ENCODE data around the gene RASGRP2.

Gene RASGRP2

DNA sequence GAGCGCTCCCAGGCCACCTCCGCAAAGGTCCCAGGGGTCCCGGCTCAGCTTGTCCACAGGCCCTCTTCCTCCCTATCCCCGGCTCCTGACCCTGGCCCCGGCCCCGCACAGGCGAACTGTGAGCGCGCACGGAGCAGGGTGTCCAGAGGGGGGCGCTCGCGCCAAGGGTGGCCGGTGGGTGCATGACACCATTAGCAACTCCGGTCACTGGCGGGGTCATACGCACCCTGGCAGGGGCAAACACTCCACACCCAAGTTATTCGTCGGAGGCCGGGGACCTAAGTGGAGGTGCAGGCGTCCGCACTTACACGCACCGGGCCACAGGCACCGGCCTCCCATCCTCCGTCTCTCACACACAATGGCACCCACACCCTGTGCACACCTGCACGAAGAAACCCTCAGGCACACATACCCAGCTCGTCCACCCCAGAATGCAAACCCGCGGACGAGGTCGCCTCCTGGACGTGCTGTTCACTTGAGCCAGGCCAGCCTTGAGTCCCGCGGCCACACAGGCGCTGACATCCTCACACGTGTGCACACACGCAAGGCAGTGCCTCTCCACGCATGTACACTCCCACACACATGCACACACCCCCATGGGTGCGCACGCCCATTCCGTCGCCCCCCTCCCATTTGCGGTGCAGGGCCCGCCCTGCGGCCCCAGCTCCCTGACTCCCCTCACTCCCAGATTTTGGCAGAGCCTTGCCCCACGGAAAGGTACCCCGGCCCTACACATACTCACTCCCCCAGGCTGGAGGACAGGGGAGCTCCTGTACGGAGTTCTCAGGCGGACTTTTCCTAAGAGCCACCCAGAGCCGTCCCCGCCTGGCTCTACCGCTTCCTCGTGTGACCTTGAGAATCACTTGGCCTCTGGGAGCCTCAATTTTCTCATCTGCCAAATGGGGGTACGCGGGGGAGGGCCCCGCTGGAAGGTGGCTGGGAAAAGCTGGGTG is at the start of gene RASGRP2:
Gene RASGRP2 (minus strand): TSS at position 552 of the 953 bp plus-strand sequence. CDS start 1,276 bp downstream, outside the sequence.
- peak; percentile 51 for DNase-seq (ENCODE audit: low spot score)

DNA sequence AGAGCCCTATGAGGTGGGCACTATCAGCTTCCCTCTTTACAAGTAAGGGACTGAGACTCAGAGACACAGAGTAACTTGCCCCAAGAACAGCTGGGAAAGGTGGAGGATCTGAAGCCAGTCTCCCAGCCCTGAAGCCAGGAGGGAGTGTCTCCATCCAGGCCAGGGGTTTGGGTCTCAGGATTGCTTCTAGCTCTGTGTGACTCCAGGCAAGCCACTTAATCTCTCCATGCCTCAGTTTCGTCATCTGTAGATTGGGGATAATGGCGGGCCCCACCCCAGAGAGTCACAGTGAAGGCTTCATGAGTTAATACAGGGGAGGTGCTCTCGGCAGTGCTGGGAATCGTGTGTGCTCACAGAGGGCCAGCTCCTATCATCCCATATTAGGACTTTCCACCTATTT is 48.5 kb upstream of the RASGRP2 start:
- no peak for DNase-seq (ENCODE audit: low spot score)

DNA sequence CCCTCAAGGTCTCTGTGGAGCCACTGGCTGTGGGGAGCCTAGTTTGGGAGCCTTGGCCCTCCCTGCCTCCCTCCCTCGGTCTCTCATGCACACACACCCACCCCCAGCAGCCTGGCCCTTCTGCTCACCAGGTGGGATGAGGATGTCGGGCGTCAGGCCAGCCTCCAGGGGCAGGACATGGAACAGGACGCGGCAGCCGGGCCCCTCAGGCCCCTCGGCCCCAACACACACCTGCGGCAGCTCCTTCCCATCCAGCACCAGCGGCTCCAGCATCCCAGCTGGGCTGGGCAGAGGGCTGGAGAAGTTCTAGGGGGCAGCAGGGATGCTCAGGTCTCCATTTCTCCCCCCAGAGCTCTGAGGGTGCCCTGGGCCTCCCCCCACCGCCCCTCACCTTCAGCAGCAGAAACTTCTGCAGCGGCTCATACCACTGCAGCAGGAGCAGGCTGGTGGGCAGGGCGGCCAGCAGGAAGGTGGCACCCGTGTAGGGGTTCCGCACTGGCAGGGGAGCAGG is 47.9 kb upstream of the RASGRP2 start:
- DNase-seq (ENCODE audit: low spot score) = no peak

DNA sequence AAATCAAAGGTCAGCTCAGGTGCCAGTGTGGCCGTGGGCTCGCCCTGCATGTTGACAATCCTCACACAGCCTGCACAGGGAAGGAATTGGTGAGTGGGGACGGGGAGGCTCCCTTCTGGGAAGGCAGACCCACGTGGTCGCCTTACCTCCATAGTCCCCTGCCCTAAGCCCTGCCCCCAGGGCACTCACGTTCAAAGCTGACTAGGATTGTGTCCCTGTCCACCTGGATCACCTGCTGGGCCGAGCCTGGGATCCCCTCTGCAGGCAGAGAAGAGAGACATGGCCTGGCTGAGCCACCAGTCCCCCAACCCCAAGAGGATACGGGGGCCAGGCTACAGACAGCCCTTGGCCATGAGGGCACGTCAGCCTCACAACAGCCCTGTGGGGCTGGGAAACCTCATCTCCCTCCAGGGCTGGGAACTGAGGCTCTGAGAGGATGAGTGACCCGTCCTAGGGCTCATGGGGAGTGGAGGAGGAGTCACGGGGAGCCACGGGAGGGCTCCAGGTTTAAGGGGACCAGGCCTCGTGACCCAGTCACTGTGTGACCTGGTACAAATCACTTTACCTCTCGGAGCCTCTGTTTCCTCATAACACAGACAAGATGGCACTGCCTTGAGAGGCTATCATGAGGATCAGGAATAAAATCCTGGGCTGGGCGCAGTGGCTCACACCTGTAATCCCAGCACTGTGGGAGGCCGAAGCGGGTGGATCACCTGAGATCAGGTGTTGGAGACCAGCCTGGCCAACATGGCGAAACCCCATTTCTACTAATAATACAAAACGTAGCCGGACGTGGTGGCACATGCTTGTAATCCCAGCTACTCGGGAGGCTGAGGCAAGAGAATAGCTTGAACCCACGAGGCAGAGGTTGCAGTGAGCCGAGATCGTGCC is 46.5 kb upstream of the RASGRP2 start:
- DNase-seq (ENCODE audit: low spot score) = no peak

DNA sequence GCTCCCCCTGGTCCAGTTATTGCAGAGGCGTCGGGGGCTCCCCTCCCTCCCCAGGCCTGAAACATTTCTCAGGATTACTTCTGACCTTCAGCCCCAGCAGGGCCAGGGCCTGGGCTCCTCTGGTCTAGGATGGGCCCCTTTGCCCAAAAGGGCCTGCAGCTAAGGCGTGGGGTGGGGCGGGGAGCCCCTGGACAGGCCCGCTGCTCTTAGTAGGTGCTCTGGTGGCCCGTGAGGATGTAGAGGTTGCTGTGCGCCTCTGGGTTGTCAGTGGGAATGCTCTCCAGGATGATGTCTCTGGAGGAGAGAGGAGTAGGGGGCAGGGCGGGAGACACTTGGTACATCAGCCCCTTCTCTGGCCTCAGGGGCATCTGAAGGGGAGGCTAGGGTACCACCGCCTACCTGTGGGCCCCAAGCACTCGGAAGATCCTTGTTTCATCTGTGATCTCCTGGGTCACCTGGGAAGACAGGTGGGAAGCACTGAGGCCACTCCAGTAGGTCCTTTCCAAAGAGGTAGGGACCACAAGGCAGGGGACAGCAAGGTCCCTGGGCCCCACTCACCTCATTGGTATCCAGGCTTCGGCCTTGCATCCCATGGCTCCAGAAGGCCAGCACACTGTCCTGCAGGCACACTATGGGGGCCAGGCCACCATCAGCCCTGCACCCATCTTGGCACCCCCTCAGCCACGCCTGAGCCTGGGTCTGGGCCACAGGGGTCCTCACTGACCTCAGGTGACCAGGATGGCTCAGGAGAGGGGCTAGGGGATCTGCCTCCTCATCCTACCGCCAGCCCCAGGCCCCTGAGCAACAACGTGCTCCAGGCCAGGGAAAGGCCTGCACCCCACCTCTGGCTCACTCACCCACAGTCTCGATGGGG is 45.6 kb upstream of the RASGRP2 start:
- no peak for DNase-seq (ENCODE audit: low spot score)

DNA sequence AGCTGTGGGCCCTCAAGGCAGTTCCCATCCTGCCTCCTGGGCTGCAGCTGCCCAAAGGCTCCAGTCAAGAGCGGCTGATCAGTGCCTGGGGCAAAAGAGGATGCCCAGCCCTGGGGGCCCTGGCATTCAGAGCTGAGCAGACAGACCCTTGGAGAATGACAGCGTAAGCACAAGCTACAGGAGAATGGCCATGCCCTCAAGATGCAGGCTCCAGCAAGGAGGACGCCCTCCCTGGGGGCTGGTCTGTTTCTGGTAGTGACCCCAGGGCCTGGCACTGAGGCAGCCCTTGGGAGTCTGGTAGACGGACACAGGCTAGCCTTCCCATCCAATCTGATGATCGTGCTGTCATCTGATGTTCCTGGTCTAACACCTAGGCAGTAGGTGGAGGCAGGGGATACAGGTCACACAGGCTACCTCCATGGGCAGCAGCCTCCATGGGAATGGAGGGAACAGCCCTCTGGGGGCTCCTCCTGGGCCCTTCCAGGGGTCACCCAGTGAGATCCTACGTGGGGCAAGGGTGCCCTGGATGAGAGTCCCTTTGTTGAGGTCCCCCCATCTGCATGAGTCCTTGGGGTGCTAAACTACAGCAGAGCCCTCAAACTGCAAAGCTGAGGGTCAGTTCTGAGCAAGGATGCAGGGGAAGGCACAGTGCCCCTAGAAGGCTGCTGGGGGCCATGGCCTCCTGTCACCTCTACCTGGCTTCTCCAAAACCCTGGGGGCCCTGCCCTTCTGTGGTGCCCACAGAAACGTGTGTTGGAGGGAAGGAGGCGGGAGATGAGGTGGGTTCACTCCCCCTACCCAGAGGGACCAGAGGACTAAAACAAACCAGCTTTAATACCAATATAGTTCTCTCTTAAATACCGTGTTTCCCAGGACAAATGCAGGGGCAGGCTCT is 44.6 kb upstream of the RASGRP2 start:
- DNase-seq (ENCODE audit: low spot score) = no peak

DNA sequence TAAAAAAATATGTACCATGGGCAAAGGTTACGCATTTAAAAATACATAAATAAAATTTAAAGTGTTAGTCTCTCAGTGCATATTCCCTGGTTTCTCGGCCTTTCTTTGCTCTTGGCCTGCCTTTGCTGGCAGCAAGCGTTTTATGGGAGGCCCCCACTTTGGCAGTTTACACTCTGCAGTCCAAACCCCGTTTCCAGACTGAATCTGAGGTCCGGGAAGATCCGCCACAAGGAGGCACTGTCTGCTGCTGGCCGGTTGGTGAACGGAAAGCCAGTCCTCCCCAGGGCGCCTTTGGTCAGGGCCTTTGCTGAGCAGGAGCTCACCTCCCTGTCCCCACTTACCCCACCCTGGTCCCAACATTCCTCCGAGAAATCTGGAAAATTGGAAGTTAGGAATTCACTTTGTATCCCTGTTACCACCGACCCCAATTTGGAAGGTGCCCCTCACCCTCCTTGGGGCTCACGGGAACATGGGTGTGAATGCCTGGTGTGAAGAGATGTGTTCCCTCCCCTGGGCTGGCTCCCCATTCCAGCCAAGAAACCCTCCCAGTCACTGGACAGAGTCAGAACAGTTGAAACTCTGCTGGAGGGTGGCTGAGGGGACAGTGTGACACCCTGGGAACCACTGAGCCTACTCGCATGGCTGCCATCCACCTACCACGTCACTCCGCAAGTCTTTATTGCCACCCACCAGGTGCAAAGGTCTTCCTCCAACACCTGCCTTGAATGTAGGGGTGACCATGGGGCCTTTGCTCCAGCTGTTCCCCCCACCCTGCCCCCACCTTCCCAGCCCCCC is 43.8 kb upstream of the RASGRP2 start:
- peak; percentile 69 for DNase-seq (ENCODE audit: low spot score)

DNA sequence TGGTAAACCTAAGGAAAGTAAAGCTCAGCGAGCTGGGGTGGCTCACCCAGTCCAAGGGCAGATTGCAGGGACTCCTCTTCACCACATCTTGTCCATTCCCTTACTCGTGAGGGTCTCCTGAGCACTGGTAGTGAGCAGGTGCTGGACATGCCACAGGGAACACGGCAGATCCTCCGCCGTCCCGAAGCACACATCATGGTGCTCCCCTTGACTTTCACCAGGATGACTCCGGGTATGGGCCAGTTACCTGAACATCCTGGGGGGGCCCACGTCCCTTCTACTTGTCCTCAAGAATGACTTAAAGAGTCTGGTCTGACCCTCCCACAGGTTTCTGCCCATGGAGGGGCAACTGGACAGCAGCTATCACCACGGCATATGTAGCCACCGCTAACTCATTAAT is 42.4 kb upstream of the RASGRP2 start:
- DNase-seq (ENCODE audit: low spot score) = no peak

DNA sequence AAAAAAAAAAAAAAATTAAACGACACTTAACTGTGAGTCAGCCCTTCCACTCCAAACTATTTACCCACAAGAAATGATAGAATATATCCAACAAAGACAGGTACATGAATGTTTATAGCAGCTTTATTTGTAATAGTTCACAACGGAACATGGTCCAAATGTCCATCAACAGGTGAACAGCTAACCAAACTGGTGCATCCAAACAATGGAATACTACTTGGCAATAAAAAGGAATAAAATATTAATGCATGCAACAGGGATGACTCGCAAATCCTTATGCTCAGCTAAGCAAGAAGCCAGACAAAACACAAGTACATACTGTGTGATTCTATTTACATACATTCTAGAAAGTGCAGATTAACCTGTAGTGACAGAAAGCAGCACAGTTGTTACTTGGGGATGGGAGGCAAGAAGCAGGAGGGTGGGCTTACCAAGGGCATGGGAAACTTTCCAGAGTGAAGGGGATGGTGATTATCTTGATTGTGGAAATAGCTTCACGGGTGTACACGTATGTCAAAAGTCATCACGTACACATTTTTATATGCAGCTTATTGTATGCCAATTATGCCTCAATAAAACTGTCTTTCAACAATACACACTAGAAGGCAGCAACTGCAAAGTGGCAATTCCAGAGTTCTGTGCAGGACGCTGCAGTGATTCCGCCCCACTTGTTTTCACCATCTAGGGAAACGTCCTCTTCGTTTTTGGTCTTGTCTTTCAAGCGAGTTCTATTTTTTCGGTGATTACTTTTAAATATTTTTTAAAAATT is 41.1 kb upstream of the RASGRP2 start:
- no peak for DNase-seq (ENCODE audit: low spot score)

DNA sequence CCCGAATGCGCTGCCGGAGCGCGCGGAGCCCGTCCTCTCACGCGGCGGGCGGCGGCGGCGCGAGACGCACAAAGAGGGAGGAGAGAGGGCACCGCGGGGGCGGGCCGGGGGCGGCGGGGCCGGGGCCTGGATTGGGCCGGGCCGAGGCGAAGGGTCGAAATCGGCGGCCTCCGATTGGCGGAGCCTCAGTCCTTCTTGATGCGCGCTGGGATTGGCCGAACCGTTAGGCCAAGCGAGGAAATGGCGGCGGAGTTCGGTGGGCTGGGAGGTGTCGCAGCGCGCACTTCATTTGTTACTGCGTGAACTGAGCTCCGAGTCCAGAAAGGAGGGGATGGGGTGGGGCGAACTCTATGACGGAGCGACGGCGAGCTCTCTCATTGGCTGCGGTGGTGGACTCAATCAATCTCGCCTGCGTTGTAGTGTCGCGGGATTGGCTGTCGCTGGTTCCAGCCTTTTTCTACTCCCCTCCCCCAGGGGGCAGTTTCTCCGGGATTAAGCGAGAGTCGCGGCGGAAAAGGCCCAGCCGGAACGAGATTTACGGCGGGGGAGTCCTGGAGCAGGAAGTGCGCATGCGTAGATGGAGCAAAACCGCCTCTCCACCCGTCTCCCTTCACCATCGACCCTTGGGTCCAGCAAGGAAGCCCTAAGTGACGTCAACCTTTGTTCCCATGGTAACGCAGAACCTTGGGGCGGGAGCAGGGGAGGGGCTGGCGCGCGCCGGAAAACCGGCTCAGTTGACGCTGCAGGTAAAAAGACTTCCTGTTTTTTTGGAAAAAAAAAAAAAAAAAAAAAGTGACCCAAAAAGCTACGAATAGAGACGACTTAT is 34.7 kb upstream of the RASGRP2 start, which contains the start of gene SF1:
Gene SF1 (minus strand): TSS at position 70 of the 826 bp plus-strand sequence. CDS start 150 bp downstream, outside the sequence.
- peak; percentile 99 for DNase-seq (ENCODE audit: low spot score)

DNA sequence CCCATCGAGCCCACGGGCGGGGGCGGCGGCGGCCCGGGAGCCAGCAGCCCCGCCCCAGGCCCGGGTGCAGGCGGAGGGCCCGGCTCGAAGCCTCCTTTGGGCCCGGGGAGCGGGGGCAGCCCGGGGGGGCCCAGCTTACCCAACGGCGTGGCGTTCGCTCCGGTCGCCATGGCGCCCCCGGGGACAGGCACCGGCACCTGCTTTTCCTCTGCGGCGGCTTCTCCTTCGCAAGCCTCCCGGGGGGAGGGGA is 34.2 kb upstream of the RASGRP2 start:
- DNase-seq (ENCODE audit: low spot score) = no peak

DNA sequence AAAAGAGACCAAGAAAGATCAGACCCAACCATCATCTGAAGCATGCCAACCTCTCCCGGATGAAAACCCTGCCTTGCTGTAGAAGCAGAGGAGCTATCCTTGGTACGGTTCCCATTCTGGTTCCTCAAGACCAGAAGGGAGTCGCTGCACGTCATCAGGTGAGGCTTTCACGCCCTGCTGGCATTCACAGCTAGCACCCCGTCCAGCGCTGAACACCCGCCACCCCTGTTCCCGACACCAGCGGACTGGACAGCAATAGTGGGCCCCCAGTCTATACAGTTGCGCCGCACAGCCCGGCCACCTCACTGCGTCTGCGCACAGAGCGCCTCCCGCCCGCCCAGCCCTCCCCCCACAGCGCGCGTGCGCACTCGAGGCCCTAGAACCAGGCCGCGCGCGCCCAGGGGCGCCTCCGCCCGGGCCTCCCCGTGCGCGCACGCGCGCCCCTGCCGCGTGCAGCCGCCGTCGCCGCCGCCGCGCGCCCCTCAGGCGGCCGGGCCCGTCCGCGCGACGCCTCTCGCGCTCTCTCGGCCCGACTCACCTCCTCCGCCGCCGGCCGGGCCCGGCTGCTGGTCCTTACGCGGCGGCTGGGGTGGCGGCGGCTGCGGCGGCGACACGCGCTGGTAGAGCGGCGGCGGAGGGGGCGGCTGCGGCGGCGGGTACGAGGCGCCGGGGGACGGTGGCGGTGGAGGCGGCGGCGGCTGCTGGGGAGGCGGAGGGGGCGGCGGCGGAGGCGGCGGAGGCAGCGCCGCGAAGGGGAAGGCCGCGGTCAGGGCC is 33.7 kb upstream of the RASGRP2 start:
- DNase-seq (ENCODE audit: low spot score) = peak; percentile 99

DNA sequence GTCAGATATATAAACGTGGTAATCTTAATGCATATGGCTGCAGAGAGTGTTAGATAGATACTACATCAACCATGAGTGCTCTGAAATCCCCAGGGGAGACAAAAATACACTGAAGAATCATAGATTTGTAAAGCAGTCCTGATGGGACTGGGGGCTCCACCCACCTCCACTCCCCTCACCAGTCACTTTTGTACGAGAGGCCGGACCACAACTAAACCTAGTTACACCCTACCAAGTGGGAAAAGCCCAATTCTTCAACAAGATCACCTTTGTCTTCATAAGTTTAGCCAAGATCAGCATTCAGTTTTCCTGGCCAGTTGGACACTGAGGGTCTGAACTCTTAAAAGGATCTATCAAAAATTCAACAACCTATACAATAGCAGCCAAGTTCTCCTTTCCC is 32.9 kb upstream of the RASGRP2 start:
- no peak for DNase-seq (ENCODE audit: low spot score)

DNA sequence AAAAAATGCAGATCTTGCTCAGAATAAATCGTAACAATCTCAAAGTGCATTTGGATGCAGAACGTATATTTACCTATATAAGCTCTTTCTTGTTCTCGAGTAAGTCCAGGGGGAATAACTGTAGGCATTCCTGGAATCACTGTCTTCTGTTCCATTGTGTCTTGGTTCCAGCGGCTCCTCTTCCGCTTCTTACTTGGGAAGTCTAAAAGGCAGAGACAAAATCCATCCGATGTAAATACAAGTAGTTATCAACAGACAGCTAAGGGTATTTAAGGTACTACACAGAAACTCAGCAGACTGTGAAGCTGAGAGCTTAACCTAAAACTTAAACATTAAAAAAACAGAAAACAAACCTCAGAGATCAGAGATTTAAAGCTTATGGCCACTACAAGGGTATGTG is 32.5 kb upstream of the RASGRP2 start:
- no peak for DNase-seq (ENCODE audit: low spot score)

DNA sequence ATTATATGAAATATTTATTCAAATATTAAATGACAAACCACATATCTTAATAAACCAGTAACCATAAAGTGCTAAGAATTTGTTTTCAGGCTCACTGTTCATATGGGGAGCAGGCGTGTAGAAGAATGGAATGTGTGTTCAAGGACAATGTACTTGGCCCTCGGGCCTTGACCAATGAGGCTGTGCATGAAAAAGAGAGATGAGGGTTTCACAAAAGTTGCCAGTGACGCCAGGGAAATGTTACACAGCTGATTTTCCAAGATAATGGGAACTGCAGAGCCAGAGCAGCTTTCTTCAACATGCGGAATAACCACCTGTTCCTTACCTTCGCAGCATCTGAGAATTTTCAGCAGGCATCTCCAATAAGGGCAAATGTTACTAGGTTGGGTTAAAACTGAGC is 30.2 kb upstream of the RASGRP2 start:
- DNase-seq (ENCODE audit: low spot score) = no peak

DNA sequence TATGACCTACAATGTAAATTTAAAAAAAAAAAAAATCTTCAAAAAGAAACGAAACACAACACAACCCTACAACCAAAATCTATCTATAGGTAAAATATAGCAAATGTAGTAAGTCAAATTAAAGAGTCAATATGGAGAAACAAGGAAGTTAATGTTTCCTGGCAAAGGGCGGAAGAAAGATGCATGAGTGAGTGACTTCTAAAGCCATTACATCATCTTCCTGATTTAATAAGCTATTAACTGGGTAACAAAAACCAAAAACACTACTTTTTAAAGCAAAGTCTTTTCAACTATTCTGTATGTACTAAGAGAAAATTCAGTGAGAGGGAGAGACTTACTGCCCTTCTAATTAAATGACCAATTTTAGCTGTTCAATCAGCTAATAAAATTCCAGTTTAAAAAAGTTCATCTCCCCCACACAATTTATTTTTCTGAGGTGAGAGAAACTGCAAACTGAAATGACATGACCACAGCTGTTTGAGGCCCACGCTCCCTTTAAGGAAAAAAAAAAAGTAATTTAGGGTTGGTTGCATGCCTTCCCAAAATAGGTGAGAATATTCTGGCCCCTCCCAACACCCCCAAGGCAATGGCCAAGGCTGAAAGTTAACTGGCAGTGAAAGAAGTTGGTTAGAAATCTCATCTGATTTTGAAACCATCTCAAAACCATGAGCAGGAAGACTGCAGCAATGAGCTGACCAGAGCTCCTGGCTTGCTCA is 28.5 kb upstream of the RASGRP2 start:
- DNase-seq (ENCODE audit: low spot score) = no peak

DNA sequence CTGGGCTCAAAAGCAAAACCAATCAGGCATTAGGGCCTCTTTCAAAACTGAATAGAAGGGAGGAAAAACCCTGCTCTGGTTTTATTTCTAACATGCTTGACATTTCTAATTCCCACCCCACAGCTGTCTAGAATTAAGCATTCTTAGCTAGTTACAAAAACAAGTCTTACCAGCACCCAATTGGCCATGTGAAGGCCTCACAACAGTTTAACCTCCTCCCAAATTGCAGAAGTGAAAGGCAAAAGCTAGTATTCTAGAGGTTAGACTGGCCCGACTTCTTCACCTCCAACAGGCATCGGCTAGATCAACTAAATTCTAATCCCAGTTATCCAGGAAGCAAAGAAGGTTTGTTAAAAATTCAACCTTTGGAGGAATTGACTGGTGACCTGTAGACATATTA is 27.9 kb upstream of the RASGRP2 start:
- DNase-seq (ENCODE audit: low spot score) = no peak
